Epithelial cell of proximal tubule (primary cell): Measurements from ENCODE around the gene GALNT2. TPM values are rescaled to one million over a fixed set of nuclear protein-coding genes. Genes with fewer than 3 reads are reported as not detected.

Source experiments
- DNase-seq: peaks from one replicate; pipeline ENCODE4 v3.0.0-alpha.2; 2011; ENCODE audit warnings: low read depth
- H3K4me3 ChIP-seq: 2 replicates; pipeline ENCODE4 v1.5.1; 2011; ENCODE audit warnings: low read depth, mild to moderate bottlenecking, low read length
- CTCF ChIP-seq: conservative IDR thresholded peaks from 2 replicates; pipeline ENCODE4 v1.5.1; 2012; ENCODE audit warnings: low read depth, mild to moderate bottlenecking, low read length
- total RNA-seq: library from RNA; depleted of rRNA; stranded (reverse); fragments of >200 nt; gene quantifications from 2 replicates; pipeline ENCODE4 v1.2.3, GENCODE V29; 2015

GALNT2 gene
- total RNA-seq, 1 donor from 2014 or later = 52.1 TPM

DNA sequence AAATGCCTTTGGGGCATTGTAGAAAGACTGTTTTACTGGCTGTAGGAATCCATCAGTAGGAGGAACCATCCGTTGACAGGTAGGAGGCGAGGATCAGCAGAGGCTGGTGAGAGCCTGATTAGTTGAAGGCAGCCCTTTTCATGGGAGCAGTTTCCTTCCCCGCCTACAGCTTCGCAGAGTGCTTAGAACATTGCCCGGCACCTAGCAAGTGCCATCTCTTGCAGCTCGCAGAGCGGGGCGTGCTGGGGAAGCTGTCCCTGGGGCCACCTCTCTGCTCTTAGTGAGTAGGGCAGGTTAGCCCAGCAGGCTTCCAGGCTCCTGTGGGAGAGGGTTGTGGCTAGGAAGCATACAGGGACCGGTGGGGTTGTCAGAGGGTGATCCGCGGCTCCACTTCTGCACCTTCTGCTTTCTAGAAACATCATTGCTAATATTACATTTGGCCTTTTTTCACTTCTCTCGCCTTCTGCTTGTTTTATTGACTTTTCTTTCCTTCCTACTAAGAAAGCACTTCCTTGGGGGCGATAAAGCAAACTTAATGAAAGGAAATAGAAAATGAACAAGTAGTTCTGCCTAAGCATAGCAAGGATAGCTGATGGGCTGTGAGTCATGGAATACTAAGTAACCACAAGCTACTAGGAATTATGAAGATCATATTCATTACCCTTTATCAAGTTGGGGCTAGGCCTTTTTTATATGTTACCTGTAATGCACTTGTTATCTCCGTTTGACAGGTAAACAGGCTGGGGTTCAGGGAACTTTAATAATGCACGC lies 176.7 kb downstream of the GALNT2 start:
- TF ChIP-seq CTCF = no peak
- no peak for DNase-seq
- H3K4me3 ChIP-seq = no peak overlapping the region

GRCh38 chr1:230246551-230246950 lies 179.5 kb downstream of the GALNT2 start:
- H3K4me3 ChIP-seq = no peak overlapping the region
- no peak for DNase-seq
- TF ChIP-seq CTCF = no peak

GRCh38 chr1:230248016-230248888 lies 181.2 kb downstream of the GALNT2 start:
- DNase-seq = no peak
- no peak for TF ChIP-seq CTCF
- H3K4me3 ChIP-seq = no peak overlapping the region

- H3K4me3 ChIP-seq = no peak overlapping the region
- DNase-seq = no peak
- no peak for TF ChIP-seq CTCF
These were observed 181.8 kb downstream of the GALNT2 start for GRCh38 chr1:230248889-230249270.

- no peak for TF ChIP-seq CTCF
- DNase-seq = no peak
- no peak overlapping the region for H3K4me3 ChIP-seq
These were observed 182.8 kb downstream of the GALNT2 start for GRCh38 chr1:230249695-230250480.

DNA sequence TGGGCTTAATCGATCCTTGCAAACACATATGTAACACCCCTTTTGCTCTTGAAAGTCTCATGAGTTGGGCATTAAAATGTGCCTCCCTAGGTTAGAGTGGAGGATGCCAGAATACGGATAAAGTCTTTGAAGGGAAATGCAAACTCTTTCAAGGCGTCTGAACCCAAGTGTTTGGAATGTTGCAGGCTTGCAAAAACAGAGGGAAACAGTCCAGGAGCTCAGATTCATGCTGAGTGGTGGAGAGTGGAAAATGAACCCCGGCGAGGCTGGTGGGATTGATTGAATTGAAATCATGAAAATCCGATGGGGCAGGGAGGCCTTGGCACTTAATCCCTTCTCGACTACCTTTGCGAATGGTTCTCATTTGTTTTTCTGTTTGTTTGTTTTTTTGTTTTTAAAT lies 183.6 kb downstream of the GALNT2 start:
- no peak overlapping the region for H3K4me3 ChIP-seq
- no peak for DNase-seq
- TF ChIP-seq CTCF = no peak
